Adrenal gland (tissue), 5 donors: Measurements from ENCODE around the gene POT1.

Experiments used
- POLR2A ChIP-seq, 2 donors: fragments of 450-650 bp; IDR thresholded peaks; one replicate each; pipeline ENCODE4 v1.6.1; 2017; ENCODE audit warnings: antibody characterized with exemption in 2 of 2, mild to moderate bottlenecking in 2 of 2, moderate library complexity in 1 of 2
- TF ChIP-seq, protein P1 (sequence below), 6 experiments: fragments of 450-650 bp in 4 of 6; fragments of 200-600 bp in 2 of 6; sonication (generic) in 1 of 6; IDR thresholded peaks; 1 replicate in 5 of 6; 2 replicates in 1 of 6; pipeline versions ENCODE4 v1.5.1 to v1.8.0; 2016 to 2021; ENCODE audit warnings: antibody characterized with exemption in 6 of 6, mild to moderate bottlenecking in 2 of 6, moderate library complexity in 1 of 6
- donor health status: DM: no; HTN: no; CAD: no.

DNA sequence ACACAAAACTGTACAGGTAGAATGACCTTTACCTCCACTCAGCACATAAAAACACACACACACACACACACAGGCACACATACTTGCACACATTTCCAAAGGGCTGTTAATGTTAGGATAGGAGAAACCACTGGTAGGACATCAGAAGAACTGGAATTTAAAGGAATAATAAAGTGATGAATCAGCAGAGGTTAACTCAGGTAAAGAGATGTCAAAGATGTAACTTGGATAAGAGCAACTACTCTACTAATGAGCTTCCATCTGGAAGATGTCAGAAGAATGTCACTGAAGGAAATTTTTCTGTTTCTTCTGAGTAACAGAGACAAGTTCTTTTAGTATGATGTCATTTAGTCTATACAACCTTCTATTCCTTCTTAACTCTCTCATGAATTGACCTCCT, 137.6 kb downstream of the POT1 start:
- TF ChIP-seq, protein P1, sequence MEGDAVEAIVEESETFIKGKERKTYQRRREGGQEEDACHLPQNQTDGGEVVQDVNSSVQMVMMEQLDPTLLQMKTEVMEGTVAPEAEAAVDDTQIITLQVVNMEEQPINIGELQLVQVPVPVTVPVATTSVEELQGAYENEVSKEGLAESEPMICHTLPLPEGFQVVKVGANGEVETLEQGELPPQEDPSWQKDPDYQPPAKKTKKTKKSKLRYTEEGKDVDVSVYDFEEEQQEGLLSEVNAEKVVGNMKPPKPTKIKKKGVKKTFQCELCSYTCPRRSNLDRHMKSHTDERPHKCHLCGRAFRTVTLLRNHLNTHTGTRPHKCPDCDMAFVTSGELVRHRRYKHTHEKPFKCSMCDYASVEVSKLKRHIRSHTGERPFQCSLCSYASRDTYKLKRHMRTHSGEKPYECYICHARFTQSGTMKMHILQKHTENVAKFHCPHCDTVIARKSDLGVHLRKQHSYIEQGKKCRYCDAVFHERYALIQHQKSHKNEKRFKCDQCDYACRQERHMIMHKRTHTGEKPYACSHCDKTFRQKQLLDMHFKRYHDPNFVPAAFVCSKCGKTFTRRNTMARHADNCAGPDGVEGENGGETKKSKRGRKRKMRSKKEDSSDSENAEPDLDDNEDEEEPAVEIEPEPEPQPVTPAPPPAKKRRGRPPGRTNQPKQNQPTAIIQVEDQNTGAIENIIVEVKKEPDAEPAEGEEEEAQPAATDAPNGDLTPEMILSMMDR (IDR thresholded peaks at IDR 0.05), result no peak
- TF ChIP-seq POLR2A (IDR thresholded peaks at IDR 0.05), result no peak
